22Rv1 (cell line): ENCODE results near the gene STAP1.
"Not testable (repeated sequence)": the region's sequence is repeated elsewhere in the genome, so short reads cannot be mapped to it uniquely, and the experiment has no call there.

ENCODE experiments used
- H3K27ac ChIP-seq: fragments of 450-650 bp; 2 replicates; pipeline ENCODE4 v1.5.1; 2017
- ZFX ChIP-seq: fragments of 450-650 bp; IDR thresholded peaks from 2 replicates; pipeline ENCODE4 v1.6.1; 2017; ENCODE audit warnings: antibody characterized with exemption, borderline replicate concordance
- TF ChIP-seq, protein P1 (sequence below): fragments of 450-650 bp; IDR thresholded peaks from 2 replicates; pipeline ENCODE4 v1.5.1; 2017; ENCODE audit warnings: mild to moderate bottlenecking

The STAP1 gene

DNA sequence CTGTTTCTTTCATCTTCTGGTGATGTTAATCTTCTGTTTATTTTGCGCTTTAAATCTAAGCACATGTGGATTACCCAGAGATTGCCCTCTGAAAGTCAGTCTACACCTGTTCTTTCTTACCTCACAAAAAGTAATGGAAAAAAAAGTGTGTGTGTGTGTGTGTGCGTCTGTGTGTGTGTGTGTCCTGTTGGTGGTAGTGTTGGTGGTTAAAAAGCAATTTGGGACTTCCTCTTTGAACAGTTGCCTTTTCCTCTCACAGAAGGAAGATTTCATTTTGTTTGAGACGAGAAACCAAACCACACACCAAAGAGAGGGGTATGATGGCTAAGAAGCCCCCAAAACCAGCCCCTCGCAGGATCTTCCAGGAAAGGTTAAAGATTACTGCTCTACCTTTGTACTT lies at the start of gene STAP1:
Gene STAP1 (plus strand): TSS at position 235 of the 400 bp plus-strand sequence. CDS start 83 bp downstream, at position 318.
- TF ChIP-seq, protein P1, sequence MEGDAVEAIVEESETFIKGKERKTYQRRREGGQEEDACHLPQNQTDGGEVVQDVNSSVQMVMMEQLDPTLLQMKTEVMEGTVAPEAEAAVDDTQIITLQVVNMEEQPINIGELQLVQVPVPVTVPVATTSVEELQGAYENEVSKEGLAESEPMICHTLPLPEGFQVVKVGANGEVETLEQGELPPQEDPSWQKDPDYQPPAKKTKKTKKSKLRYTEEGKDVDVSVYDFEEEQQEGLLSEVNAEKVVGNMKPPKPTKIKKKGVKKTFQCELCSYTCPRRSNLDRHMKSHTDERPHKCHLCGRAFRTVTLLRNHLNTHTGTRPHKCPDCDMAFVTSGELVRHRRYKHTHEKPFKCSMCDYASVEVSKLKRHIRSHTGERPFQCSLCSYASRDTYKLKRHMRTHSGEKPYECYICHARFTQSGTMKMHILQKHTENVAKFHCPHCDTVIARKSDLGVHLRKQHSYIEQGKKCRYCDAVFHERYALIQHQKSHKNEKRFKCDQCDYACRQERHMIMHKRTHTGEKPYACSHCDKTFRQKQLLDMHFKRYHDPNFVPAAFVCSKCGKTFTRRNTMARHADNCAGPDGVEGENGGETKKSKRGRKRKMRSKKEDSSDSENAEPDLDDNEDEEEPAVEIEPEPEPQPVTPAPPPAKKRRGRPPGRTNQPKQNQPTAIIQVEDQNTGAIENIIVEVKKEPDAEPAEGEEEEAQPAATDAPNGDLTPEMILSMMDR = no peak
- no peak for TF ChIP-seq ZFX
- H3K27ac ChIP-seq = no peak within 1 kb of the TSS

DNA sequence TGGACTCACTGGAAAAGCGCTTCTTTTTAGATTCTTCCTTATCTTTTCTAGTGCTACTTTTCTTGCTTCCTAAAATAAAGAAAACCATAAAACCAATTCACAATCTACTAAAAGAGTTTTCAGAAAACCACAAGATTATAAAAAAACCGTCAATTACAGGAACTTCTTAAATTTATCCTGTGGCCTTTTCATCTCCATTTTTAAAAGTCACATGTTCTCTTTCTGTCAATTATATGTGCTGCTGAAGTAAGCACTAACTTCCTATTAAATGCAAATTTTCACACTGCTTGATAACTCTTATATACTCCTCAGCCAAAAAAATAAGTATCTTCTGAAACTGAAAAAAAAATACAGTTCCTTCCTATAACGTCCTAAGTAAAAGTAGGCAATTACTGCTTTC lies 46.0 kb upstream of the STAP1 start:
- TF ChIP-seq, protein P1 = no peak
- no peak for TF ChIP-seq ZFX
- H3K27ac ChIP-seq = no peak overlapping the region

GRCh38 chr4:67520141-67520540 lies 38.4 kb upstream of the STAP1 start:
- no peak for TF ChIP-seq ZFX
- TF ChIP-seq, protein P1 = no peak
- H3K27ac ChIP-seq = no peak overlapping the region

GRCh38 chr4:67521506-67521905 lies 37.0 kb upstream of the STAP1 start:
- H3K27ac ChIP-seq = no peak overlapping the region
- no peak for TF ChIP-seq ZFX
- TF ChIP-seq, protein P1 = no peak

GRCh38 chr4:67522230-67522629 lies 36.3 kb upstream of the STAP1 start:
- no peak overlapping the region for H3K27ac ChIP-seq
- TF ChIP-seq ZFX = no peak
- TF ChIP-seq, protein P1 = no peak

DNA sequence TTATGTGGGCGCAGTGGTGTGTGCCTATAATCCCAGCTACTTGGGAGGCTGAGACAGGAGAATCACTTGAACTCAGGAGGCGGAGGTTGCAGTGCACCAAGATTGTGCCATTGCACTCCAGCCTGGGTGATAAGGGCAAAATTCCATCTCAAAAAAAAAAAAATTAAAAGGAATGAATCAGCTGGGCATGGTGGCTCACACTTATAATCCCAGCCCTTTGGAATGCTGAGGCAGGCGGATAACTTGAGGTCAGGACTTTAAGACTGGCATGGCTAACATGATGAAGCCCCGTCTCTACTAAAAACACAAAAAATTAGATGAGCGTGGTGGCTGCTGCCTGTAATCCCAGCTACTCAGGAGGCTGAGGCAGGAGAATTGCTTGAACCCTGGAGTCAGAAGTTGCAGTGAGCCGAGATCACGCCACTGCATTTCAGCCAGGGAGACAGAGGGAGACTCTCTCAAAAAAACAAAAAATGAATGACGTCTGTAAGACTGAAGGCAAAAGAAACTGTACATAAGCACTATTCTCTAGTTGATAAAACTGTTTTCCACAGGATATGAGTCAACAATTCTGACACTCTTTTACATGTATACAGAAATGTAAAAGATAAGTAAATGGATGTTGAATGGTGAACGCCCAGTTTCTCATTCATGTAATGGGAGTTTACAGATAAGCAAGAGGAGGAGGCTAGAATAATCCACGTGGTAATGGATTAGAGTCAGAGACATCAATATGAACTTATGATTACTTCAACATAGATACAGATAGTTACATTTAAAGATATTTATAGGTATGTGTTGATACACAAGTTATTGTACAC lies 35.5 kb upstream of the STAP1 start:
- no peak overlapping the region for H3K27ac ChIP-seq
- no peak for TF ChIP-seq ZFX
- TF ChIP-seq, protein P1 = no peak

DNA sequence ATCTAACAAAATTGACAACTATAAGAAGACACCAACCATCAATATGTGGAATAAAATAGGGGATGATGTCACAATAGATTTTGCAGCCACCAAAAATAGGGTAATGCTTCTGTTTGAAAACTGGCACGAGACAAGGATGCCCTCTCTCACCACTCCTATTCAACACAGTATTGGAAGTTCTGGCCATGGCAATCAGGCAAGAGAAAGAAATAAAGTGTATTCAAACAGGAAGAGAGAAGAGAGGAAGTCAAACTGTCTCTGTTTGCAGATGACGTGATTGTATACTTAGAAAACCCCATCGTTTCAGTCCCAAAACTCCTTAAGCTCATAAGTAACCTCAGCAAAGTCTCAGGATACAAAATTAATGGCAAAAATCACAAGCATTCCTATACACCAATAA lies 34.4 kb upstream of the STAP1 start:
- not testable (repeated sequence) for H3K27ac ChIP-seq

- no peak overlapping the region for H3K27ac ChIP-seq
- TF ChIP-seq, protein P1 = no peak
- no peak for TF ChIP-seq ZFX
These were observed 27.1 kb upstream of the STAP1 start for GRCh38 chr4:67531379-67531962.

GRCh38 chr4:67532397-67532796 lies 26.1 kb upstream of the STAP1 start:
- not testable (repeated sequence) for H3K27ac ChIP-seq
